ENCODE results near the gene TEAD3. TPM values are rescaled to one million over a fixed set of nuclear protein-coding genes. Genes with fewer than 3 reads are reported as not detected.

Gene TEAD3
- total RNA-seq, 1 experiment from 2014 or later, result 27.0 TPM

DNA sequence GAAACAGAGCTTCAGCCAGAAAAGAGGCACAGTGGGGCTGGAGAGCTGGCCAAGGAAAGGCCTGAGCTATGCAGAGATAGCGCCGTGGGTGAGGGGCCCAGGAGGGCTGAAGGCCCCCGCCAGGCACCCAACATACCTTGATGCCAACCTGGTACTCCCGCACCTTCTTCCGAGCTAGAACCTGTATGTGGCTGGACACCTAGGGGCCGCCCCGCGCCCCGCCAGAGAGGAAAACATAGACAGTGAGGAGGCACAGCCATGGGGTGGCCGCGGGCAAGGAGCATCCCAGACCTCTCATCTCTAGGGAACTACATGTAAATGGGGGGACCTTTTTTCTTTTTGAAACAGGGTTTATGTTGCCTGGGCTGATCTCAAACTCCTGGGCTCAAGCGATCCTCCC is 16.7 kb downstream of the TEAD3 start:
- Histone ChIP-seq H3T11ph (ENCODE audit: low read length) (no peak overlapping the region), H3K9me3 (ENCODE audit: control insufficient read depth, low read depth, low read length) (no peaks in the 10 kb centered on the region), H2BK15ac (ENCODE audit: low read depth, low read length) (no peak overlapping the region), H3K14ac (ENCODE audit: insufficient read depth, low read length) (no peak overlapping the region), H3K4me2 (ENCODE audit: insufficient read depth, insufficient read length, low read length) (no peak overlapping the region), H4K91ac (ENCODE audit: insufficient read length, low read depth, low read length) (no peak overlapping the region), H2BK120ac (ENCODE audit: low read depth, low read length, poor library complexity, severe bottlenecking) (no peak overlapping the region), H4K8ac (replicated peaks; ENCODE audit: insufficient read length, low read depth, low read length) (no peak overlapping the region), H3K4me1 (ENCODE audit: insufficient read depth, low read length) (peaks cover 7% of the 10 kb centered on the region; the same call in 1 of the 2 replicates), H2BK5ac (ENCODE audit: insufficient read length, low read length) (no peak overlapping the region), H2AK5ac (ENCODE audit: insufficient read length, low read length) (no peak overlapping the region), H3K9ac (ENCODE audit: extremely low read depth, insufficient read length, low read length) (no peak overlapping the region), H3K79me2 (ENCODE audit: insufficient read depth, low read length) (no peaks in the 10 kb centered on the region), H3K27ac (ENCODE audit: insufficient read length, low read depth, low read length) (no peak overlapping the region), H3K18ac (ENCODE audit: insufficient read length, low read depth, low read length) (no peak overlapping the region), H4K20me1 (ENCODE audit: control insufficient read depth, insufficient read depth, insufficient read length) (no peaks in the 10 kb centered on the region), H3K23me2 (ENCODE audit: insufficient read length, low read depth, low read length, poor library complexity, severe bottlenecking) (no peaks in the 10 kb centered on the region), H2BK20ac (ENCODE audit: low read depth, low read length, poor library complexity, severe bottlenecking) (no peak overlapping the region), H3K23ac (ENCODE audit: insufficient read length, low read depth, low read length) (no peak overlapping the region), H3K56ac (ENCODE audit: insufficient read length, low read depth, low read length) (no peak overlapping the region), H3K79me1 (ENCODE audit: insufficient read depth, low read depth, low read length, poor library complexity, severe bottlenecking) (no peaks in the 10 kb centered on the region), H4K5ac (ENCODE audit: insufficient read length, low read depth, low read length) (no peak overlapping the region), H2AFZ (ENCODE audit: low read length) (no peak overlapping the region), H3K4ac (ENCODE audit: low read depth, low read length) (no peak overlapping the region), H2BK12ac (ENCODE audit: insufficient read length, low read depth, low read length) (no peak overlapping the region), H3K27me3 (ENCODE audit: insufficient read depth, low read length) (no peaks in the 10 kb centered on the region)
- no CpG with 5 or more reads among the region's 12 CpGs for WGBS (ENCODE audit: extremely low coverage, insufficient read length, low lambda C conversion rate)
- DNase-seq, result no peak
- Mint-ChIP-seq H3K4me3 (no peak overlapping the region), H3K9me3 (no peaks in the 10 kb centered on the region), H3K4me1 (peaks cover 9 to 19% of the 10 kb centered on the region in 2 experiments), H3K27ac (peak overlapping the region in 2 of 3 experiments; percentile 4 to 18; a peak in 1 of 7 replicates), H3K36me3 (ENCODE audit: insufficient read depth in 1 of 3, low read depth in 3 of 3) (peaks cover 8 to 64% (median 41%) of the 10 kb centered on the region in 3 experiments), H3K27me3 (ENCODE audit: low read depth) (peaks cover 1% of the 10 kb centered on the region)
- TF ChIP-seq CTCF (conservative IDR thresholded peaks at IDR 0.05), result no peak
